NCI-H526 treated with DMSO at 0.1 percent for 48 hours (cell line): ENCODE measurements around the gene TOM1L2.

Experiments used
- DNase-seq: peaks from one replicate; lab custom pipeline; 2025; lab: John Stamatoyannopoulos, UW

TOM1L2 gene

DNA sequence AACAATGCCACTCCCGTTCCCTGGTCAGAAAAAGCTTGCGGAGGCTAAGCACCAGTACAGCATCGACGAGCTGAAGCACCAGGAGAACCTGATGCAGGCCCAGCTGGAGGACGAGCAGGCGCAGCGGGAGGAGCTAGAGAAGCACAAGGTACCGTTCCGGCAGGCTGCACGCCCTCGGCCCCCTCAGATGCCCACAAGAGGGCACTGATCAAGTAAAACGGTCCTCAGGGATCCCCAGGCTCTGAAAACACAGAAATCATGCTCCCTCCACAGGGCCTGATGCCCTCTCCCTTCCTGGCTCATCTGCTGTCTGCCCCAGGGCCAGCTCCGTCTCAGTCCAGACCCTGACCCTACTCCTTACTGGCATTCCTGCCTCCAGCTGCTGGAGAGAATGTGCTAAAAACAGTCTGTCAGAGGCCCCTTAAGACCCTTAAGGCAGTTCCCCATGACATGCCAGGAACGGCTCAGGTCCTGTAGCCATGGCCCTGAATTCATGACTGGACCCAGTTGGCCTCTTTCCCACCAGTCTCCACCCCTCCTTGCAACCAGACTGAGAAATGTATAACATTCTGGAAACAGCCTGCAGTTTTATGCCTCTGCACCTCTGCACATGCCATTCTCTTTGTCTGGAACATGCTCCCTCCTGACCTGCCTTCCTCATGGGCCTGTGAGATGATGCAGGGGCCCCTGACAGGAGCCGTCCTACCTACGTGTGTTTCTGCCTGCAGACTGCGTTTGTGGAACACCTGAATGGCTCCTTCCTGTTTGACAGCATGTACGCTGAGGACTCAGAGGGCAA is 22.3 kb upstream of the TOM1L2 start:
- DNase-seq = no peak

DNA sequence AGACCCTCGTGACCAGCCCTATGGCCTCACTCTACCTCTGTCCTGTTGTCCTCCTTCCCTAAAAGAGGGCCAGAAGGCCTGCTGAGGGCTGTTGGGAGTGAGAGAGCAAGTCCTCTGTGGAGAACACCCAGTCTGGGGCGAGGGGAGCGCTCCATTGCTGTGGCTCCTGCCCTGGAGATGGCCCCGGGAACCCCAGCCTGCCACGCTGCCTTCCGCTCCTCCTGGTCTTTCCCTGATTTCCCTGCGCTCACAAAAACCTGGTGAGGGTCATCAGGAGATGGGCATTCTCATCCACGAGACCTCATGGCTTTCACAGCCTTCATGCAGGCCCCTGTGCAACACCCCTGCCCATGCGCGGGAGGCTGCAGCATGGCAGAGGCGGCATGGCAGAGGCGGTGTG is 21.7 kb upstream of the TOM1L2 start:
- no peak for DNase-seq

DNA sequence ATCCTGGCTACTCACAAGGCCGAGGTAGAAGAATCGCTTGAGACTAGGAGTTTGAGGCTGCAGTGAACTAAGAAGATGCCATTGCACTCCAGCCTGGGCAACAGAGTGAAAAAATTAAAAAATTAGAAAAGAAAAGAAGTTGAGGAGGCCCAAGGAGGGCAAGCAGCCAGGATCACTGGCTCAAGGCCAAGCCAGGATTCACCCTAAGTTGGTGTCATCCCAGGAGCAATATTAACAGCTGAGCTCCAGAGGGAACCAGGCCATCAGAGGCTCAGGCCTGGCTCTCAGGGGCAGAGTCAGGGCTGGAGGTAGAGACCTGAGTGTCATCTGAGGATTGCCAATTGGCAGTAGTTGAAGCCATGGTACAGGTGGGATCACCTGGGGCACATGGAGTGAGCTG is 21.2 kb upstream of the TOM1L2 start:
- no peak for DNase-seq

DNA sequence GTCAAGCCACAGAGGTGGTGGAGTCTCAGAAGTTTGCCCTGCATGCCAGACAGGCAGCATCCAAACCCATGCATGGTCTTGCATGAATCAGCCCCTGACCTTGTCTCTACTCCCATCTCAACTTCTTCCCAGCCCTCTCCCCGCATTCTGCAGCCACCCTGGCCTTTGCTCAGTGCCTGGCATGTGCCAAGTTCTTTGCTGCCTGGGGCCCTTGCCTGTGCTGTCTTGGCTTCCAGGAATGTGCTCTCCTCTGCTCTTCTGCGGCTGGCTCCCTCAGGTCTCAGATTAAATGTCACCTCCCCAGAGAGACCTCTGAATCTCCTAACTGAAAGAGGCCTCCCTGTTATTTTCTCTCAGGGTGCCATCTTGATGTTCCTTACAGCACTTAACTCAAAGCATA is 18.1 kb upstream of the TOM1L2 start:
- no peak for DNase-seq

DNA sequence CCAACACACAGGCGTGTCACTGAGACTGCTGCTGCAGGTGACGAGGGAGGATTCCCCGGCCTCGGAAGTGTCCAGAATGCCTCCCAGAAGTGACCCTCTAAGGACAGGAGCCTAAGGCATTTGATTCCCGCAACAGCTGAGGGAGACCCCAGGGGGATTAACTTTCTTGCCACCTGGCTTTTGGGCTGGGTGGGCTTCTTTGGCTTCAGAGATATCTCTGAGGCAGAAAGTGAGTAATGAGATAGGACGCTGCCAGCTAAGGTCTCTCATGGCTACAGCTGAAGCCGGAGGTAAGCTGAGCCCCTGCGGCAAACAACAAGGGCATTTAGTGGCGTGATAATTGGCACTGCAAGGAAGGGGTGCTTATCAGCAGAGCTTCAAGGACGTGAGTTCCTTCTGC is 17.4 kb upstream of the TOM1L2 start:
- DNase-seq = no peak

DNA sequence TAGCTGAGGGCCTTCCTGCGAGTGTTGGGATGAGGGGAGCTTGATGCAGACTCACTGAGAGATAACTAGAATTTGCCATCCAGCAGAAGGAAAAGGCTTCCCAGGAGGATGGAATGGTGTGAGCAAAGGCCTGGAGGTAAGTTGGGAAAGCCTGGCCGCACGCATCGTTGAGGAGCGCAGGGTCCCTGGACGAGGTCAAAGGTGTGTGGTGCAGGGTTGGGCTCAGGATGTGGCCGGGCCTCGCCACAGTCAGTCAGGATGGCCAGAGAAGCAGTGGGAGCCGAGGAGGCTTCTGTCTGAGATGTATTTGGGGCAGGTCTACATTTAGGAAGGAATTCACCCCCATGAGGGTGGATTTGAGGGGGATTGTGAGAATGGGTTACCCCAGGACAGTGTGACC is 16.9 kb upstream of the TOM1L2 start:
- no peak for DNase-seq

DNA sequence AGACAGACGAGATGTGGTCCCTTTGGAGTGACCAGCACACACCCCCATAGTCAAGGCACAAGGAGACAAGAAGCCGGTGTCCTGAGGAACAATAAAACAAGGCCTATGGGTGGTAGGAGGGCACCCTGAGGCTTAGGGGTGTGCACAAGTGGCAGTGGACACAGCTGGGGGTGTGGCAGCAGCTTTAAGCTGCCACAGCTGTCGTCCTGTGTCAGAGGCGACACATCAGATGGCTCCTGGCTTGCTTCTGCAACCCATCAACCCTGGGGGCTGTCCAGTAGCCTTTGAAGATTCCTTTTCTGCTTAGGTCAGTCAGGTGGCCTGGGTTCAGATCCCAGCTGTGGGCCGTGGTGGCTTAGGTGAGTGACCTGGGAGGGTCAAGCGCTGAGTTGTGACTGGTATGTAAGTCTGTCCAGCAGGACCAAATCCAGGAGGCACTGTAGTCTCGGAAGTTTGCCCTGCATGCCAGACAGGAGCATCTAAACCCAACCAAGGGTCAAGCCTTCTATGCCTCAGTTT is 16.3 kb upstream of the TOM1L2 start:
- DNase-seq = no peak

DNA sequence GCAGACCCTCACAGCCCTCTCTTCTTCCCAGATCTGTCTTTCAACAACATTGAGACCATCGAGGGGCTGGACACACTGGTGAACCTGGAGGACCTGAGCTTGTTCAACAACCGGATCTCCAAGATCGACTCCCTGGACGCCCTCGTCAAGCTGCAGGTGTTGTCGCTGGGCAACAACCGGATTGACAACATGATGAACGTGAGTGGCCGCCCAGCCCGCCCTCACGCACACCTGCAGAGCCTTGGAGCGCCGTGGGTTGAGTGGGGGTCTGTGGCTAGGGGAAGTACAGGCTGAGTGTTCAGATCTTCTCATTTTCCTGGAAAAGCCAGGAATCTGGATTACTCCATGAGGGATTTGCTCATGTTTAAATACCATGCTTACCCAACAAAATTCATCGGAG is 15.7 kb upstream of the TOM1L2 start:
- DNase-seq = no peak

DNA sequence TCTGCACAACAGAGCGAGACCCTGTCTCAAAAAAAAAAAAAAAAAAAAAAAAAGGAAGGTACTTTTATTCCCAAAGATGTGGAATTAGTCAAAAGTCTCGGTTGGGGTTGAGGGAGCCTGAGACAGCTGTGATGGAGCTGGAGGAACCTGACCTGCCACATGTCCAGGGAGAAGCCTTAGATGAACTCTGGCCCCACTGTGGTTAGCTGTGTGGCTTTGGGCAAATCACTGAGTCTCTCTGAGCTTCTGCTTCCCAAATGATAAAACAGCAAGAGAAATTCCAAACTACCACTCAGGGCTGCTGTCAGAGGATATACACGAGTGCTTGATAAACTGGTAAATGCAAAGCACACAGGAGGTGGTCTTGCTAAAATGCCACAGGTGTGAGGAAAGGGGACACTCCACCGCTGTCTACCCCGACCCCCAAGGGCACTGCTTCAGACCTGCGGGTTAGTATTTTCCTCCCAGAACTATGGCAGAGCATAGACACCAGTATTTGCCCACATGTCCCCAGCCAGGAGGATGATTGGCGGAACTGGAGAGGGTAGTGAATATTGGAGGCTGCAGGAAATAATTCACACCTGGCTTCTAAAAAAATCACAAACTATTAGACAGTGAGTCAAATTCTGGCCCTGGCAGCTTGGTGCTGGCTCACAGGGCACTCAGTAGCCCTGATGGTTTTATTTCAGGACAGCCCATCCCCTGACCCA is 15.1 kb upstream of the TOM1L2 start:
- DNase-seq = no peak

DNA sequence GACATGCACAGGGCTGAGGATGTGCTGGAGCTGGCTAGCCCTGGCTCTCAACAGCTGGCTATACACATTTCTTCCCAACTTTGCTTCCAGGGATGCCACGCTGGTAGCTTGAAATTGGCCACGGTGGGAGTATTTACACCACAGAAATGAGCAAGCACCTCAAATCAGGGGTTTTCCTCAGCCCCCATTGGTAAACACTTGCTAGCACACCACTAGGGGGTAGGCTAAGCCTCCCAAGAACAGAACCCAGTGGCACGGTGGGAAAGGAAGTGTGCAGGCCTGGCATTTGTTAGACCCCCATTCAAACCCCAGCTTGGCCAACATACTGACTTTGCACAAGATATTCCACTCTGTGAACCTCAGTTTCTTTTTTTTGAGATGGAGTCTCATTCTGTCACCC is 13.4 kb upstream of the TOM1L2 start:
- no peak for DNase-seq

DNA sequence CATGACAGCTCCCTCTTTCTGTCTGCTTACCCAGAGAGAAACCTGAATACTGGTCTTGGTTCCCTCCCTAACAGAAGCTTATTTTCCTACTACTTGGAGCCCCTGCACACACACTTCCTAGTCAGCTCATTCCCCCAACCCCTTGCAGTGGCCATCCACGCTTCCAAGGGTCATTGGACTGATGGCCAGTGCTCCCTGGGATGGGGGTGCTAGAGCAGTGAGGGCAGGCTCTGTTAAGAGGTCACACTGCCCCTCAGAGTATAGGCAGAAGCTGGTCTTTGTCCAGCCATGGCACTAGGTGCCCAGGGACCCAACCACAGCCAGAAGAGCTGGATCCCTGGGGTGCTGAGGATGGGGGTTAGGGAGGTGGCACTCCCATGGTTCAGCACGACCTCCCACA is 13.0 kb upstream of the TOM1L2 start:
- no peak for DNase-seq

DNA sequence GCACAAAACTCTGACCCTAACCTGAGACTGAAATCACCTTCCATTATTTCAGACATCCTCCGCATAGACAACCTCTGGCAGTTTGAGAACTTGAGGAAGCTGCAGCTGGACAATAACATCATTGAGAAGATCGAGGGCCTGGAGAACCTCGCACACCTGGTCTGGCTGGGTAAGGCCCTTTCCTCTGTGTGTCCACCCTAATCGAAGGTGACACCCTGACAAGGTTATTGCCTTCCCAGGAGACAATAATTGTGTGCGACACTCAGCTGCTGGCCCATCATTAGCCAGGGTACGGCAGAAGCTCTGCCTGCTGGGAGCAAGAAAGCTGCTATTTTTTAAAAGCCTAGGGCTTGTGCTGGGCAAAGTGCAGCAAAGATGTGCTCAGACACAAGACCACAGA is 11.6 kb upstream of the TOM1L2 start:
- no peak for DNase-seq

DNA sequence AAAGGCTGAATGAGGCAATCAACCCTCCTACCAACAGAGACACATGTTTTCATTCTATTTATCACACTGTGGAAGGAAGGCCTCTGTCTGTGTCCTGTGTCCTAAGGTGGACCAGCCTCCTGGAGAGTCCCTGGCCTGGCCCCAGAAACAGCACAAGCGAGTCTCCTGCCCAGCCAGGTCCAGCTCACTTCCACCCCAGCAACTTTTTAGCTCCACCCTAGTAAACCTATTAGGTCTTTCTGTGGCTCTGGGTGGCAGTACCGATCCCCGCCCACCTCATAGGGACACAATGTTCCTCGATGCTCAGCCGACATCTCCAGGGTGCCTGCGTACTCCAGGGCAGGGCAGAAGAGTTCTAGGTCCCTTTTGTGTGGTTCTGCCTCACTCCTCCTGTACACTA is 11.2 kb upstream of the TOM1L2 start:
- DNase-seq = no peak

DNA sequence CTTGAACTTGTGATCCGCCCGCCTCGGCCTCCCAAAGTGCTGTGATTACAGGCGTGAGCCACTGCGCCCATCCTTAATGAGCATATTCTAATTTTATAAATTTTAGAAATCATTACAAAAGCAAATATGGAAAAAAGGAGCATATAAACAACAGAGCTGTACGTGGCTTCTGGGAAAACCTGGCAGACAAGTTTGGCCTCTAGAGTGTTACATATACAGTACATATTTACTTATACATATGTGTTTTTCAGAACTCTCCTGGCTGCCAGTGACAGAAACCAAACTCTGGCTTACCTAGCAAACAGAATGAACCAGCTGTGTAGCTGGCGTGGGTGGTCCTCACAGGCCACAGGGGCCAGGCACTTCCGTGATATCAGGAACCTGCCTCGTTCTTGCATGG is 10.6 kb upstream of the TOM1L2 start:
- DNase-seq = no peak

DNA sequence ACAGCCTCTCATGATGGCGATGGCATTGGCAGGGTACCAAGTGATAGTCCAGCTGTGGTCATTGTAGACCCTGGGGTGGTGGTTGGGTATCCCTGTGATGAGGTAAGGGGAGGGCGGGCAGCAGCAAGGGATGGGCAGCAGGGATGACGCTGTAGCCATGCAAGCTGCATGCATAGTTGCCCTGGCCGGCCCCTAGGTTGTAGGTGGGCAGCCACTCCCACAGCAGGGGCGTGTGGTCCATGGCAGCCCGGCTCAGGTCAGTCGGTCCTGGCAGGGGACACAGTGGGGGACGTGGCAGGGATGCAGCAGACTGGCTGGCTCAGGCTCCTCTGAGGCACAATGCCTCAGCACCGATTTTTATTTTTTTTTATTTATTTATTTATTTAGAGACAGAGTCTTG is 9.1 kb upstream of the TOM1L2 start:
- DNase-seq = no peak

DNA sequence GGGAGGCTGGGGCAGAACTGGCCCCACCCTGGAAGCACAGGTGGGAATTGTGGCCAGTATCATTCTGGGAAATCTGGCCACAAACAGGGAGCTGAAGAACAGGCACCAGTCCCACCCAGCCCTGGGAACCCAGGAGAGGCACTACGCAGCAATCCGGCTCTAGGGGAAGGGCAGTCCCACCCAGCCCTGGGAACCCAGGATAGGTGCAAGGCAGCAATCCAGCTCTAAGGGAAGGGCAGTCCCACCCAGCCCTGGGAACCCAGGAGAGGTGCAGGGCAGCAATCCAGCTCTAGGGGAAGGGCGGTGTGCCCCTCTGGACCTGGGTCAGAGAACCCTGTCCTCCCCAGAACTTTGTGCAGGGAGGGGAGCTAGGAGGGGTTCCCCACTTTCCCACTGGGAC is 7.6 kb upstream of the TOM1L2 start:
- no peak for DNase-seq

DNA sequence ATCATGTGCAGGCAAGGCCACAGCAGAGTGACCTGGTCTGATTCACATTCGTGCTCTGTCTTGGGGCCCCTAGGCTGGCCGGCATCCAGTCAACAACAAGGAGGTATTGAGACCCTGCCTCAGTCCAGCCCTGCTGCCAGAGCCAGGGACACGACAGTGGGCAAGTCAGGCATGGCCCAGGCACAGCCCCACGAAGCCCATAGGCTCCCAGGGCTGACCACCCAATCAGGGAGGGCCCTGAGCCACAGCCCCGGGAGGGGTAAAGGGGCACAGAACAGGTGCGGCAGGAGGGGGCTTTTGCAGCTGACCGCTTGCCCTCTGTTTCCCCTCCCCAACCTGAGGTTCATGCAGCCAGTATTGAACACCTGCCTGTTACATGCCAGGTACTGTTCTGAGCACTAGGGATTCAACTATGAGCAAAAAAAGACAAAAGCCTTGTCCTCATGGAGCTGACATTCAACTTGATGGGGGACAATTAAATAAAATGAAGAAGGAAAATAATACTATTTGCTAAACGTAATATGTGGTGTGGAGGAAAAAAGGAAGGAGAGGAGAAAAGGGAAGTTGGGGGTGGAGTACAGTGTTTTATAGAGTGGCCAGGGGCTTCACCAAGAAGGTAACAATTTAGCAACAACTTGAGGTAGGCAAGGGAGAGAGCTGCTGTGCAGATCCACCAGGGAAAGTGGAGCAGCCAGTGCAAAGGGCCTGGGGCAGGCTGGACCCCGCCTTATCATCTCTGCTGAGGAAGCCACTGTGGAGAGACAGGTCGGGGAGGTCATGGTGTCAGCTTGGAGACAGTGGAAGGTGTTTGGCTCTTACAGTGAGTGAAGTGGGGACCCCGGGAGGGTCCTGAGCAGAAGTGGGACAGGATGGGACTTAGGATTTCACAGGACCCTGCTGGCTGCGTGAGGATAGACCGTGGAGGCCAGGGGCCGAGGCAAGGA is 6.6 kb upstream of the TOM1L2 start:
- no peak for DNase-seq

DNA sequence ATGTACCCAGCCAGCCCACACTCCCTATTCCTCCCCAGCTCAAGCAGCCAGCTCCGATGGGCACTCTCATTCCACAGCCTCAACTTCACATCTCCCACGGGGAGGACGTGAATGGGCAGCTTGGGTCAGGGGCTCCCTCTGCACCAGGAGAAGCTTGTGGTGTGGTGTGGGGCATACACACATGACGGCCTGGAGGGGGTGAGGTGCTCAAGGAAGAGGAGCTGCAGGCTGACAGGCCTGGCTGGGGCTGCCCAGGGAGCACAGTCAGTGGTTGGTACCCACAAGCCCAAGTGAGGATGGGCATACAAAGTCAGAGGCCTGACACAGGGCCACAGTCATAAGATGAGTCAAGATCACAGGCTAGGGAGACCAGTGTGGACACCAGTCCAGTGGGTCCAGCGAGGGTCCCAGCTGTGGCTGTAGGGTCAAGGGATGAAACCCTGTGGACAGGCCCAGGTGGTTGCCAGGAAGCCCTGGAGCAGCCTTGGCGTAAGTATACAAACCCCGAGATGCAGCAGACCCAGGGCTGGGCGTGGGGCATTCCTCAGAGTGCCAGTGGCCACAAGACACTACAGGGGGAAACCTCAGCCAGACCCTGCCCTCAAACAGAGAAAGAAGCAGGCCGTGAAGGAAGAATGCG is 4.9 kb upstream of the TOM1L2 start:
- no peak for DNase-seq

DNA sequence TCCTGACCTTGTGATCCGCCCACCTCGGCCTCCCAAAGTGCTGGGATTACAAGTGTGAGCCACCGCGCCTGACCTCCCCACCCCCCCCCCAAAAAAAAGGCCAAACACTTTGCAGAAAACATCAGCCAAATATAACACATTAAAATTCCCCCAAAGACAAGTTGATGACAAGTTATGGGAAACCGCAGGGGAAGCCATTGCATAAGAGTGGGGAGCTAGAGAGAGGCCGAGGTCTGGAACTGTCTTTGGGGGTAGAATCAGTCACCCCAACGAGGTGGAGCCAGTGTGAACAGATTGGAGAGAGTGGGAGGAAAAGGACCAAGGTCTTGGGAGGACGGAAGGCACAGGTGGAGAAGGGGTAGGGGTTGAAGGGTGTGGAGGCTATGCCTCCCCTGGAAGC is 3.2 kb upstream of the TOM1L2 start:
- no peak for DNase-seq

DNA sequence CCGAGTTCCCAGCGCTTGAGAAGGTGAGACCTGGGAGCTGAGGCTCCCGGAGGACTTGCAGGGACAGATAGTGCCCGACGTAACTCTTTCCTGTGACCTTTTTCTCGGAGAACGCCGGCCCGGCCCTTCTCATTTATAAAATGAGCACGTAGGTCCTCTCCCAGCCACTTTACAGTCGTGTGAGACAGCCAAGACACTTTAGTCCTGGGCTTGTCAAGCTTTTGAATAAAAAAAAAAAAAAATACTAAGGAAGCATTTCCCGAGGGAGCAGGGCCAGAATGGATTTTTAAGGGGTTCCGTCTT is 703 bp upstream of the TOM1L2 start:
- no peak for DNase-seq

DNA sequence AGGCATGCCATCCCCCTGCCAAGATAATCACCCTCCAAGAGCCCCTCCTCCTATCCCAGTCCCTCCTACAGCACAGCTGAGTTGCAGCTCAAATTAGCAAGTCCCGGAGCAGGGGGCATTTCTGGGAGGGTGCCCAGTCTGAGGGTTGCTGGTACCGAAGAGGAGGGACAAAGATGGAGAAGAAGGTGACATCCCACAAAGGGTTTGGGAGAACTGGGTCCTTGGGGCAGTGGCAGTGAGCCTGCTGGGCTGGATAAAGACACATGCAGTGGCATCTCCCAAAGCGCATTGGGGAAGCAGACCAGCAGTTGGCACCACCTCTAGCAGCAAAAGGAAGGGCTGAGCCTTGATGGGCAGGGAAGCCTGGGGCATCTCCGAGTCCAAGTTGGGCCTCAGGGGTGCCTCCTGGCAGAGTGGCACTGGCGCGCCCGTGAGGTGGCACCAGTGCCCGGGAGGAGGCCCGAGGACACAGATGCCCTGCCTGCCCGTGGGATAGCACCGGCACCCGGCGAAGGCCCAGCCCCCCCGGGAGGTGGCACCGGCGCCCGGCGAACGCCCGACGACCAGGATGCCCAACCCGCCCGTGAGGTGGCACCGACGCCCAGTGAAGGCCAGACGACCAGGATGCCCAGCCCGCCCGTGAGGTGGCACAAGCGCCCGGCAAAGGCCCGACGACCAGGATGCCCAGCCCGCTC is 622 bp downstream of the TOM1L2 start:
- DNase-seq = no peak
